Fibroblast of peridontal ligament (primary cell): ENCODE measurements around the gene CFDP1.
A peak's percentile ranks its signal among the peaks of the same experiment; 100 is the strongest.

Experiments
- DNase-seq: peaks from one replicate; pipeline ENCODE4 v3.0.0-alpha.2; 2010; ENCODE audit errors: extremely low read depth

The CFDP1 gene

GRCh38 chr16:75372236-75372856 is 61.0 kb downstream of the CFDP1 start:
- peak; percentile 86 for DNase-seq

- DNase-seq, result no peak
Measured at GRCh38 chr16:75371171-75371570, 62.1 kb downstream of the CFDP1 start.

GRCh38 chr16:75364286-75364791 is 69.0 kb downstream of the CFDP1 start:
- DNase-seq, result no peak

- no peak for DNase-seq
Measured at GRCh38 chr16:75362846-75363245, 70.5 kb downstream of the CFDP1 start.

DNA sequence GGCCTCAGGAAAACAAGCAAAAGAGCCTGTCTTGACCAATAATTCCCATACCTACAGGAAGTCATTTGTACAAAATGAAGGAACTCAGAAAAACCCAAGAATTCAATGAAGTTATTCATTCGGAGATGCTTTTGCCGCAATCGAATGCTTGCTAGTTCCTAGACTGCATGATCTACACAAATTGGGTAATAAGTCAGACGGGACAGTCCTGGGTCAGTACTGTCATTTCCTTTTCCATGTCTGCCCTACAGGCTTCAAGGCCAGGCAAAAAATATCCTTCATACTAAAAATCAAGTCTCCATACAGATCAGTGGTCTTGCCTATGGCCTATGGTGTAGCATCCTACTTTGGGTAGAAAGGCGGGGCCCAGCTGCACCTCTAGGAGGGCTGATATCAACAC is 71.4 kb downstream of the CFDP1 start:
- no peak for DNase-seq

- no peak for DNase-seq
Measured at GRCh38 chr16:75354170-75354569, 79.1 kb downstream of the CFDP1 start.

DNA sequence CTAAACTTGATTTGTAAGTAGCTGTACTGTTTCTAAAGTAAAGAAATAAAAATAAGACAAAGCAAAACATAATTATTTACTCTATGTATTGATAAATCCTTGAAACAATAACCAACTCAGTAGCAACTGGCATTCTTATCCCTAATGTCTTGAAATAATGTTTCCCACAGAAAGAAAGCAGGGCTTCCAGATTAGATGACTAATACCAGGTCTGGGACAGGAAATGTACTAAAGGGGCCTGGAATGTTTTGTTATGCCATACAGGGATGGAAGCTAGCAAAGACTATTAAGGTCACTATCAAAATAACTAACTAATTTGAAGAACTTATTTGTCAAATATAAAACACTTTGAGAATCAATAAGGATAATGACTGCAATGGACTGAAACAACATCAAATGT is 82.1 kb downstream of the CFDP1 start:
- peak; percentile 71 for DNase-seq

GRCh38 chr16:75345711-75346110 is 87.6 kb downstream of the CFDP1 start:
- DNase-seq, result no peak

GRCh38 chr16:75343941-75344340 is 89.4 kb downstream of the CFDP1 start:
- peak; percentile 12 for DNase-seq

DNA sequence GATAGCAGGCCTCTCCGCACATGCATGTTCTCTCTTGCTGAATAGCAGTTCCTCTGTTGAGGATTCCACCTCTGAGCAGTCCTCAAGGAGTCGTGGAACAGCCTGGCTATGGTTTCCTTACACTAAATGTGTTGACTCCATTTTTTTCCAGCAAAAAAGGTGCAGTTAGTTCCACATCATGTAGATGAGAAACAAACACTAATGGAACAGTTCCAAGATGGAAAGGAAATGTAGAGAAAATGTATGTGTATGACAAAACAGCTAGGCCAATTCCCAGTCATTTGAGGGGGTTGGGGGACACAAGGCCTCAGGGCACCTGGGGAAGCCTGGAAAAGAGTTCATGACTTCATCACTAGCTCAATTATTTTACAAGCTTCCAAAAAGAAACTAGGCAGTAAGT is 90.0 kb downstream of the CFDP1 start:
- DNase-seq, result no peak

DNA sequence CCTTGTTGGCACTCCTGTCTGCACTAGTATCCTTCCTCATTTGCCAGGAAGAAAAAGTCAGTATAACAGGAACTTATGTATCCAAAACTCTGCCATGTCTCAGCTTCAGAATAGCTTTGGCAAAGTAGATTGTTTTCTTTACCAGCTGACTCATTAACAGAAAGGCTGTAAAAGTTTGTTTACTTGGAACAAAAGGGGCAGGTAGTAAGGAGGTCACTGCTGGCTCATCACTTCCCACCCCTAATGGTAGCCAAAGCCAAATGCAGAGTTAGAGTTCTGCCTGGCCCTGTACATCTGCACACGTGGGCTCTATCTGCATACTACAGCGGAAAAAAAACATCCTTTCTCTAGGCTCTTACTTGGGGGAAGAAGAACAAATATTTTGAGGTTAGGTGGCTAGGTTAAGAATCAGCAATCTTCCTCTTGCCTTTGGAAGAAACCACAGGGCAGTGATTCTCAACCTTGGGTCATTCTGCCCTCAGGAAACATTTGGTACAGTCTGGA is 90.9 kb downstream of the CFDP1 start:
- DNase-seq, result peak; percentile 33

DNA sequence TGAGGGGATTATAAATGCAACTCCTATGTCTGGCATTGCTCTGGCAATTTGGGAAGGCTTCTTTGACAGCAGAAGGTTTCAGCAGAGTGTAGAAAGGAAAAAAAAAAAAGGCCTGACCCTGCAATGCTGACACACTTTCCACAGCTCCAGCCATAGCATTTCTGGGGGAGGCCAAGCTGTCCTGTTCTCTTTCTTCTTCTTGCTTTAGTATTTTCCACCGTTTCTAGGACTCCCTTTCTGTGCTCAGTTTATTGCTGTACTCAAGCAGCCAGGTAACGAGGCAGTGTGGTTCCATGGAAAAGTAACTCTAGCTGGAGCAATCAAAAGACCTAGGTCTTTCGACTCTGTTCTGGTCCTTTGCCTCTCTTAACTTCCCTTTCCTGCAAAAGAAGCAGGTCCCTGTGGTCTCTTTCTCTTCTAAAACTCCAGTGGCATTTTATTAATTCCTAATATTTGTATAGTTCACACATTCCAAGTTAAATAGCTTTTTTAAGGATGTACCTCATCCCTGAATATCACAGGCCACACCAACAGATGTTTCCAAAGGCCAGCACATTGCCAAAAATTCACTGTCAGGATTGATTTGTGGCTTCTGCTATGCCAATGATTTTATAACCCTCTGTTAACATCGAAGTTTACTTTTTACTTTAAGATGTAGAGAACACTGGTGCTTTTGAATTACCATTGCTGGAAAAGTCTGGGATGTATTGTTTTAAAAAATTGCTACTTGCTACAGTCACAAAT is 91.6 kb downstream of the CFDP1 start:
- DNase-seq, result no peak

DNA sequence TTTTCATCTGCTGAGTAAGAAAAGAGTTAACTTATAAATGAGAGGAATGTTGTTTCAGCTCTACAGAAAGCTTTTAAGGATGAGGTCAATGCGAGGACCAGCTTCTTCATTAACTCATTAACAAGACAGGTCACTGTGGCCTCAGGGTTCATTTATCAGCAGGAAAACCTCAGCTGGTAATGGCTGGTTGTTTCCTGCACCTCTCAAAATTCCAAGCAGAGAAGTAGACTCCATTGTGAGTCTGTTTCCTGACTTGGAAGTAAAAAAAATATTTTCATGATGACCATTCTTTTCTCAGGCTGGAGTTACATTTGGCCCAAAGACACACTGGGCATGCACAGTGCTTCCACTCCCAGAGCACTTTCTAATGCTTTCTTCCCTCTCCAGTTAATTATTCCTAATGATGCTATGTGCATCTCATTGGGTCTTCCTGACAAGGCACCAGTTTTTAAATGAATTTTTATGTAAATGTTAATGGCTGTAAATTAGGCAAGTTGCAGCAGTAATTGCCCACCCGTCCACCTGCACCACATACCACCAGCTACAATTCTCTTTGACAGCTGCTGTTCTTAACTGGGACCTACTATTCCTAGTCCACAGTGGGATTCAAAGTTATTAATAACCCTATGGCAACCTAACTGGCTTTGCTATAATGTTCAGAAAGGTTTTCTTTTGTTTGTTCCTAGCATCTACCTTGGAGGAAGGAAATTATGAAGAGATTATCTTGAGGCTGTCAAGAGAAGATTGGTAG is 92.4 kb downstream of the CFDP1 start:
- peak; percentile 14 for DNase-seq

- DNase-seq, result no peak
Measured at GRCh38 chr16:75337430-75337829, 95.9 kb downstream of the CFDP1 start.

DNA sequence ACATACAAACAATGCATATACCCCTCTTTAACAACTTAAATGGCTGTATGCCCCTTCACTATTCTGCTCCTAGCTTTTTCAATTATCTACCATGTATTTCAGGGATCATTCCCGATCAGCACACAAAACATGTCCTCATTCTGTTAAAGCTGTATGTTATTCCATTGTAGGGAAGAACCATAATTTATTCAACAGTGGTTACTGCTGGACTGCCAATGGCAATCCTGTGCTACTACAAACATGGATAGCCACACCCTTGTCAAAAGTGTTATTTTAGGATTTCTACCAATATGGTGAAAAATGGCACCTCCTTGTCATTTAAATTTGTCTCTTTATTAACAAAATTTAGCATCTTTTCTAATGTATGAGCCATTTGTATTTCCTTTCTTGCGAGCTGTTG is 96.8 kb downstream of the CFDP1 start:
- no peak for DNase-seq

GRCh38 chr16:75333721-75334163 is 99.6 kb downstream of the CFDP1 start:
- DNase-seq, result no peak

GRCh38 chr16:75329943-75330342 is 103.4 kb downstream of the CFDP1 start:
- DNase-seq, result no peak

DNA sequence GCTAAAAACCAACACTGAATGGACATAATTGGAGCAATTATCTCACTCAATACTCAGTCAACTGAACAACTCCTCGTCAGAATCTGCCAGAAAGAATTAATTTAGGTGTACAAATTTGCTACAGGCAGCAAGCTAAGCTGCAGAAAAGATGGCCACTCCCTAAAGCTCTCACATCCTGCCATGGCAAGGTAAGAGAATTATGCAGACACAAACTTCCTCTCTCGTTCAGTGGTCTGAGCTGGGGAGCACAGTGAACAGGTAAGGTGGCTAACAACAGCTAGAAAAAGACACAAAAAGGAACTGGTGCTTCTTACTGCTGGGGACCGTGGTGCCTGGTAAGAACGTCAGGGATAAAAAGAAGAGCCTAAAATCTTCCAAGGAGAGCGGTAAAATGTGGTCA is 107.0 kb downstream of the CFDP1 start:
- DNase-seq, result no peak

- DNase-seq, result no peak
Measured at GRCh38 chr16:75323933-75324332, 109.4 kb downstream of the CFDP1 start.

GRCh38 chr16:75323198-75323597 is 110.1 kb downstream of the CFDP1 start:
- no peak for DNase-seq

GRCh38 chr16:75322740-75323139 is 110.6 kb downstream of the CFDP1 start:
- DNase-seq, result peak; percentile 36

DNA sequence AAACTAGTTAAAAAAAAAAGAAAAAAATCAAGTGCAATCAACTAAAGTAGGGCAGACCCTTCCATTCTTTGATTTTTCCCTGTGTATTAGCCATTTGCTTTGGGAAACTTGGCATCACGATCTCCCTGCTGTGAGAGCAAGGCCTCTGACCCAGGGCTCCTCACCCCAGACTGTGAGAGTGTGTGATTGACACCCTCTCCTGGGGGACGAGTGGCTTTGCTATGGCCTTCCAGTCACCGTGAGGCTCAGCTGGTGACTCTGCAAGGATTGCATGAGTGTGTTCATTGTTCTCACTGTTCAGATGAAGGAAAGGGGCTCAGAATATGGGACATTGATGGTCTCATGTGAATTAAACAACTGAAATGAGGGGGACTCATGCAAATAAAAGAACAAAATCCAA is 112.9 kb downstream of the CFDP1 start:
- no peak for DNase-seq
